DND-41 (cell line): ENCODE data around the gene BAHCC1.
A peak's percentile ranks its signal among the peaks of the same experiment; 100 is the strongest.

ENCODE experiments used
- ATAC-seq: fragments of 200-7000 bp; cut with Tn5 transposase; 3 replicates; pipeline ENCODE4 v1.9.1; 2021; ENCODE audit warnings: low read depth; ENCODE audit not compliant: insufficient read depth
- DNase-seq: peaks from one replicate; pipeline ENCODE4 v3.0.0-alpha.2; 2020
- H2AFZ ChIP-seq: 2 replicates; pipeline ENCODE4 v1.6.0; 2012; ENCODE audit warnings: low read depth, low read length
- H3K27ac ChIP-seq: 2 replicates; pipeline ENCODE4 v1.5.1; 2012; ENCODE audit warnings: low read length, inconsistent platforms
- H3K27me3 ChIP-seq: fragments of 200-600 bp; sonication (generic); 2 replicates; pipeline ENCODE4 v1.6.0; 2012; ENCODE audit warnings: low read length, mild to moderate bottlenecking, inconsistent platforms; ENCODE audit not compliant: insufficient read depth, poor library complexity
- H3K36me3 ChIP-seq: 2 replicates; pipeline ENCODE4 v1.5.1; 2012; ENCODE audit warnings: low read length, inconsistent platforms; ENCODE audit not compliant: insufficient read depth
- H3K4me1 ChIP-seq: 2 replicates; pipeline ENCODE4 v1.5.1; 2012; ENCODE audit warnings: mild to moderate bottlenecking, low read length; ENCODE audit not compliant: insufficient read depth
- H3K4me2 ChIP-seq: 2 replicates; pipeline ENCODE4 v1.6.0; 2012; ENCODE audit warnings: mild to moderate bottlenecking, moderate library complexity, low read length, inconsistent platforms; ENCODE audit not compliant: insufficient read depth
- H3K4me3 ChIP-seq, 2 experiments: fragments of 200-600 bp in 1 of 2; shearing (Covaris generic) in 1 of 2; 2 replicates each; pipeline ENCODE4 v1.5.1; 2012 to 2016; ENCODE audit warnings: inconsistent platforms in 2 of 2, low read length in 2 of 2, mild to moderate bottlenecking in 2 of 2, low read depth in 1 of 2, moderate library complexity in 1 of 2
- H3K79me2 ChIP-seq: 2 replicates; pipeline ENCODE4 v1.6.0; 2012; ENCODE audit warnings: low read length, inconsistent platforms; ENCODE audit not compliant: insufficient read depth
- H3K9ac ChIP-seq: 2 replicates; pipeline ENCODE4 v1.6.0; 2012; ENCODE audit warnings: low read depth, mild to moderate bottlenecking, inconsistent platforms, low read length, moderate library complexity
- H3K9me3 ChIP-seq: 2 replicates; pipeline ENCODE4 v1.5.1; 2012; ENCODE audit warnings: low read length, moderate library complexity, mild to moderate bottlenecking, inconsistent platforms; ENCODE audit not compliant: insufficient read depth, severe bottlenecking
- H4K20me1 ChIP-seq: 2 replicates; pipeline ENCODE4 v1.6.0; 2012; ENCODE audit warnings: low read length; ENCODE audit not compliant: insufficient read depth
- CTCF ChIP-seq: IDR thresholded peaks from 2 replicates; pipeline ENCODE4 v1.5.1; 2012; ENCODE audit warnings: borderline replicate concordance, low read length, moderate library complexity, mild to moderate bottlenecking; ENCODE audit not compliant: poor library complexity, severe bottlenecking; ENCODE audit errors: extremely low read depth
- EZH2 ChIP-seq: IDR thresholded peaks from 3 replicates; pipeline ENCODE4 v1.6.1; 2012; ENCODE audit warnings: borderline replicate concordance, low read depth, mild to moderate bottlenecking, moderate library complexity, low read length, inconsistent platforms; ENCODE audit not compliant: severe bottlenecking

Gene BAHCC1

GRCh38 chr17:81481815-81482505 lies 86.7 kb downstream of the BAHCC1 start:
- no peak for DNase-seq
- no peak for TF ChIP-seq CTCF
- no peak for TF ChIP-seq EZH2
- Histone ChIP-seq H4K20me1 (no peaks in the 10 kb centered on the region), H3K9ac (peak overlapping the region; percentile 77), H3K4me1 (peaks cover 60% of the 10 kb centered on the region), H3K9me3 (no peaks in the 10 kb centered on the region), H3K27me3 (no peaks in the 10 kb centered on the region), H3K27ac (peak overlapping the region; percentile 80), H3K4me3 (peak overlapping the region; percentile 25 to 69; a peak in 3 of 4 replicates), H3K79me2 (peaks cover 10% of the 10 kb centered on the region; the same call in 1 of the 2 replicates), H3K36me3 (no peaks in the 10 kb centered on the region), H3K4me2 (peak overlapping the region; percentile 85), H2AFZ (peak overlapping the region; percentile 65)
- no peak for ATAC-seq

GRCh38 chr17:81482673-81483072 lies 87.4 kb downstream of the BAHCC1 start:
- Histone ChIP-seq H3K4me2 (peak overlapping the region; percentile 85), H3K27ac (peak overlapping the region; percentile 80), H3K9me3 (no peaks in the 10 kb centered on the region), H3K9ac (peak overlapping the region; percentile 77), H3K79me2 (peaks cover 15% of the 10 kb centered on the region), H4K20me1 (no peaks in the 10 kb centered on the region), H3K36me3 (no peaks in the 10 kb centered on the region; the same call in 1 of the 2 replicates), H3K4me3 (peak overlapping the region in 1 of 2 experiments; percentile 69; a peak in 3 of 4 replicates), H3K4me1 (peaks cover 67% of the 10 kb centered on the region), H2AFZ (no peak overlapping the region), H3K27me3 (no peaks in the 10 kb centered on the region)
- DNase-seq (peak; percentile 33), ATAC-seq (no peak)
- TF ChIP-seq EZH2 (no peak), CTCF (no peak)

- H3K4me3 ChIP-seq: peak overlapping the region; percentile 17 to 69; a peak in 3 of 4 replicates
- no peaks in the 10 kb centered on the region for H4K20me1 ChIP-seq
- no peaks in the 10 kb centered on the region for H3K27me3 ChIP-seq
- H3K9ac ChIP-seq: peak overlapping the region; percentile 77
- TF ChIP-seq CTCF (no peak), EZH2 (no peak)
- H3K9me3 ChIP-seq: no peaks in the 10 kb centered on the region
- peak overlapping the region; percentile 91 for H2AFZ ChIP-seq
- peaks cover 72% of the 10 kb centered on the region for H3K4me1 ChIP-seq
- H3K79me2 ChIP-seq: peaks cover 16% of the 10 kb centered on the region
- peak overlapping the region; percentile 74 for H3K27ac ChIP-seq
- peak; percentile 12 for ATAC-seq
- H3K4me2 ChIP-seq: peak overlapping the region; percentile 85
- no peaks in the 10 kb centered on the region; the same call in 1 of the 2 replicates for H3K36me3 ChIP-seq
- peak; percentile 75 for DNase-seq
Measured at GRCh38 chr17:81483085-81483861, 88.0 kb downstream of the BAHCC1 start.
